HepG2 (cell line): ENCODE results near the gene CAPN10. TPM values are rescaled to one million over a fixed set of nuclear protein-coding genes. Genes with fewer than 3 reads are reported as not detected.

ENCODE experiments used
- HDAC6 ChIP-seq: fragments of 200-600 bp; sonication (generic); IDR thresholded peaks from 2 replicates; pipeline ENCODE4 v1.7.0; 2017; ENCODE audit warnings: mild to moderate bottlenecking, antibody characterized with exemption, low read length, low read depth
- MAFK ChIP-seq, 2 experiments: IDR thresholded peaks in 1 of 2; conservative IDR thresholded peaks in 1 of 2; 2 replicates each; pipeline ENCODE4 v1.6.1; 2011; ENCODE audit warnings: improper control_type of control experiment in 2 of 2, low read length in 2 of 2
- MAX ChIP-seq: IDR thresholded peaks from 2 replicates; pipeline ENCODE4 v1.6.1; 2012; ENCODE audit warnings: inconsistent platforms
- MLLT10 ChIP-seq: sonication (generic); formaldehyde crosslinking; IDR thresholded peaks from 2 replicates; pipeline ENCODE4 v1.4.0; 2020; ENCODE audit warnings: missing genetic modification reagents
- PBX3 ChIP-seq: sonication (generic); formaldehyde crosslinking; IDR thresholded peaks from 2 replicates; pipeline ENCODE4 v1.8.1; 2023; ENCODE audit warnings: missing genetic modification reagents, inconsistent platforms, borderline replicate concordance
- SIX1 ChIP-seq: sonication (generic); formaldehyde crosslinking; IDR thresholded peaks from 2 replicates; pipeline ENCODE4 v1.4.0; 2020; ENCODE audit warnings: missing genetic modification reagents, borderline replicate concordance
- SMAD1 ChIP-seq: sonication (generic); formaldehyde crosslinking; IDR thresholded peaks from 2 replicates; pipeline ENCODE4 v1.4.0; 2020; ENCODE audit warnings: missing genetic modification reagents, low read depth, mild to moderate bottlenecking, borderline replicate concordance
- TAF15 ChIP-seq: fragments of 200-400 bp; formaldehyde crosslinking; IDR thresholded peaks from one replicate; pipeline ENCODE4 v1.6.1; 2018; ENCODE audit warnings: mild to moderate bottlenecking, low read depth, low read length; ENCODE audit not compliant: poor library complexity, severe bottlenecking
- THAP9 ChIP-seq: sonication (generic); formaldehyde crosslinking; IDR thresholded peaks from 2 replicates; pipeline ENCODE4; 2020; ENCODE audit warnings: missing genetic modification reagents, mild to moderate bottlenecking, borderline replicate concordance
- ZBTB7B ChIP-seq: sonication (generic); formaldehyde crosslinking; IDR thresholded peaks from 2 replicates; pipeline ENCODE4 v1.4.0; 2020; ENCODE audit warnings: missing genetic modification reagents
- ZFYVE20 ChIP-seq: sonication (generic); formaldehyde crosslinking; IDR thresholded peaks from 2 replicates; pipeline ENCODE4 v1.8.0; 2023; ENCODE audit warnings: low read depth, mild to moderate bottlenecking, moderate library complexity, missing genetic modification reagents, borderline replicate concordance
- ZKSCAN8 ChIP-seq: IDR thresholded peaks from 2 replicates; pipeline ENCODE4 v1.6.1; 2016; ENCODE audit warnings: borderline replicate concordance, missing genetic modification reagents, missing compliant biosample characterization
- ZNF329 ChIP-seq: sonication (generic); formaldehyde crosslinking; IDR thresholded peaks from 2 replicates; pipeline ENCODE4 v1.9.0; 2021; ENCODE audit warnings: low read depth, mild to moderate bottlenecking, missing genetic modification reagents
- ZNF484 ChIP-seq: sonication (generic); formaldehyde crosslinking; IDR thresholded peaks from 2 replicates; pipeline ENCODE4 v1.5.1; 2020; ENCODE audit warnings: mild to moderate bottlenecking, low read depth, missing genetic modification reagents, borderline replicate concordance
- ZNF572 ChIP-seq: sonication (generic); formaldehyde crosslinking; IDR thresholded peaks from 2 replicates; pipeline ENCODE4 v1.5.1; 2020; ENCODE audit warnings: mild to moderate bottlenecking, missing genetic modification reagents
- ZNF609 ChIP-seq: sonication (generic); formaldehyde crosslinking; IDR thresholded peaks from 2 replicates; pipeline ENCODE4 v1.4.0; 2020; ENCODE audit warnings: mild to moderate bottlenecking, missing genetic modification reagents, borderline replicate concordance
- ZNF678 ChIP-seq: sonication (generic); formaldehyde crosslinking; IDR thresholded peaks from 2 replicates; pipeline ENCODE4 v1.4.0; 2020; ENCODE audit warnings: mild to moderate bottlenecking, missing genetic modification reagents
- polyA plus RNA-seq, 8 experiments: library from polyadenylated mRNA; depleted of rRNA in 3 of 8; stranded (reverse) in 7 of 8; unstranded in 1 of 8; fragments of >200 nt; fragmentation: Illumina TruSeq in 4 of 8; extraction: Trizol in 4 of 8; gene quantifications; 2 replicates each; pipeline versions ENCODE4 v1.2.1 to v1.2.3, GENCODE V29; 2011 to 2016; ENCODE audit warnings: low read depth in 4 of 8, missing spikeins in 1 of 8, mixed read lengths in 1 of 8; ENCODE audit not compliant: insufficient read depth in 1 of 8
- total RNA-seq, 5 experiments: library from RNA; depleted of rRNA; stranded (reverse); fragments of >200 nt; fragmentation: Illumina TruSeq; extraction: Trizol; gene quantifications; 2 replicates each; pipeline ENCODE4 v1.2.3, GENCODE V29; 2016; ENCODE audit warnings: low read depth in 1 of 5

CAPN10 gene
- total and polyA plus RNA-seq, 2 of the 13 experiments (the other 11 are each of a cell fraction or from before 2014, with no cell fraction given): 27.6 to 32.4 TPM

GRCh38 chr2:240586198-240586918 is at the start of gene CAPN10 (continued):
- TF ChIP-seq SIX1 (CRISPR knock-in tag): no peak
- TF ChIP-seq MAX: peak; percentile 91
- peak; percentile 17; the same call in 1 of the 2 replicates for TF ChIP-seq ZBTB7B (CRISPR knock-in tag)
- 0 out of 2 replicates have a peak, but pooled peaks have one; percentile 29 for TF ChIP-seq ZNF609 (CRISPR knock-in tag)
- TF ChIP-seq MLLT10 (CRISPR knock-in tag): no peak
- TF ChIP-seq ZFYVE20 (CRISPR knock-in tag): 0 out of 2 replicates have a peak, but pooled peaks have one; percentile 16
- peak; percentile 74 for TF ChIP-seq ZKSCAN8 (CRISPR knock-in tag)
- 0 out of 2 replicates have a peak, but pooled peaks have one; percentile 30 for TF ChIP-seq ZNF678 (CRISPR knock-in tag)
- TF ChIP-seq ZNF484 (CRISPR knock-in tag): 0 out of 2 replicates have a peak, but pooled peaks have one; percentile 76
- TF ChIP-seq THAP9 (CRISPR knock-in tag): peak; percentile 87
- 0 out of 2 replicates have a peak, but pooled peaks have one; percentile 82 for TF ChIP-seq ZNF572
- peak; percentile 46 for TF ChIP-seq TAF15
- 0 out of 2 replicates have a peak, but pooled peaks have one; percentile 34 for TF ChIP-seq SMAD1 (CRISPR knock-in tag)
- no peak for TF ChIP-seq ZNF329 (CRISPR knock-in tag)
- no peak for TF ChIP-seq HDAC6
- 0 out of 2 replicates have a peak, but pooled peaks have one; percentile 23 for TF ChIP-seq PBX3 (CRISPR knock-in tag)
- no peak for TF ChIP-seq MAFK (conservative IDR thresholded peaks at IDR 0.05 in 1 of 2, IDR thresholded peaks at IDR 0.05 in 1 of 2; ENCODE audit: low read length in 2 of 2)
